ENCODE results near the gene TRPM8.
A peak's percentile ranks its signal among the peaks of the same experiment; 100 is the strongest.

Gene TRPM8

DNA sequence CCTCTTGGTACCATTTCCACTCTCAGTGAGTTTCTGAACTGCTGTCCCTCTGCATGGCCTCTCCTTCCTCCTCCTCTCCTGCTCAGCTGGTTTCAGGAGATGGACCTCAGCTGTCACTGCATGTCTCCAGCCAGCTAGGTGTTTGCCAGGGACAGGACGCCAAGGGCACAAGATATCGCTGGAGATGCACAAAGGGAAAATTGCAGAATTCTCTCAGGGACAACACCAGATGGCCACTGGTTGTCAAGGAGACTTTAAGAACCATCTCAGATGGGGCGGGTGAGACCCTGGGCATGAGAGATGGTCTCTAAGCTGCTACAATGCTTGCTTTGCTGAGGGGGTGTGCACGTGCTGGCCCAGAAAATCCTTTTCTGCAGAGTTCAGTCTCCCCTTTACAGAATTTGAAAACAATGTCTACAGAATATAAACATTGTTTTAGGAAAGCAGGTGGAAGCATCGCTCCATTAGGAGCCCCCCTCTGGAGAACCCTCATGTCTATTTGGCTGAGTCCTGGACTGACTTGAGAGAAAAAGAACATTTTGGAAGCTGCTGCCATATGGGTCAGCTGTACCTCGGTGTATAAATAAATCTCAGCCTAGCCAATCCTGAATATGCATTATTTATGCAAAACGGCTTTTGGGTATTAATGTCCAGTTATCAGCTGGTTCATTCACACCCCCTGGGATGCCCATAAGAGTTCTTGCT is 75.5 kb downstream of the TRPM8 start:
- no peak for DNase-seq
- intact Hi-C loops (cut with DNase I), result no loop called here

DNA sequence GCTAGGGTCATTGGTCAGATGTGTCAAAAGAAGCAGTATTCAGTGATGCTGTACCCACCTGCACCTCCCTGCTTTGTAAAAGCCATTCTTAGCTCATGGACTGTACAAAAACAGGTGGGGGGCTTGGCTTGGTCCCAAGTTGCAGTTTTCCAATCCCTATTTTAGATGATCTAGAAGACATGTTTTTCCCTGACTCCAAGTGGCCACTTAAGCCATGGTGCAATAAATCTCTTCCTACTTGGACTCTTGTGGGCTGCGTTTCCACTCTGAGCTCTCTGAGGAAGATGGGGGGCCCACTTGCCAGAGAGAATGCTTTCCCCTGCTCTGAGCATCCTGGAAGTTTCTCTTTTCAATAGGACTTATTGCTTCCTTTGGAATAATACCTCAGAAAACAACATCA is 76.3 kb downstream of the TRPM8 start:
- no peak for DNase-seq
- intact Hi-C loops (cut with DNase I), result no loop called here

DNA sequence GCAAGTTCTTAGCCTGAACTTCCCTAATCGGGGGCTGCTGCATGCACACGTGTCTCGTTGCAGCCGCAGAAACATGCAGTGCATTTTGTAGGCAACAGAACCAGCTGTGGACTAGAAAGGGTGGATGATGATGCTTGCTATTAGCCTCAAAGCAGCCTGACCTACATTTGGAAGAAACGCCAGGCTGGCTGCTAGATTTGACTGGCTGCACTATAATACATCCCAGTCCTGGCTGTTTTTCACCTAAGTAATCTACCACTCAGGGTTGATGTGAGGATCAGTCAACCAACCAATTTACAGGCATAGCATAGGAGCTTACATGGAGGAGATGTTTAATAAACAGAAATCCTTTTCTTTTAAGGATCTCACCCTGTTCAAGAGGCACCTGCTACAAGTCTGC is 77.0 kb downstream of the TRPM8 start:
- intact Hi-C loops (cut with DNase I), result no loop called here
- no peak for DNase-seq

DNA sequence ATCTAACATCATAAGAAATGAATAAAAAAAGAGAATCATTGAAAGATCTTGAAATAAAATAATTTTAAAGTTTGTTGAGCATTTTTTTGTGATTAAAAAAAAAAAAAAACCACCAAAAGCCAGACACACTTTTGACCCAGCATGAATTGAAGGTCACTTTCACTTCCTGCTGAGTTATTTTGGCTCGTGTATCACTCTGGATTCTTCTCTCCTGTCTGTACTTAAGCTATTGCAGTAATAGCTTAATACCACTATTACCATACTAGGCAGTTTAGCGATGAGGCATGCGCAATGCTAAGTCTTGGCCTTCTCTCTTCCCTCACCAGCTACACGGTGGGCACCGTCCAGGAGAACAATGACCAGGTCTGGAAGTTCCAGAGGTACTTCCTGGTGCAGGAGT is 78.8 kb downstream of the TRPM8 start:
- DNase-seq, result no peak

DNA sequence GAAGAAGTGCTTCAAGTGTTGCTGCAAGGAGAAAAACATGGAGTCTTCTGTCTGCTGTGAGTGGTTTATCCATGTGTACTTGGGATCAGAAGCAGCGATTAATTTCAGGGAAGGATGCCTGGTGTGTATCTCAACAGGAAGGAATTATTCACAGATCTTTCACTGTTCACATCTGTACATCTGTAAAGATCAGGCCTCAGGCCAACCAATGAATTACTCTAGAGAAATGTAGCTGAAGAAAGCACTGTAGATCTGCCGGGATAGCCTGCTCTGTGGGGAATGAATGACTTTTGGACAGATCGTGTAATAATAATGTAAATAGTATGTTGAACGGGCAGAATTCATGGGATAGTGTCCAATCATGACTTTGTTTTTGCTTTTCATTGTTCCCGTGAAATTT is 79.3 kb downstream of the TRPM8 start:
- DNase-seq, result no peak

More for the DNA sequence above, 78.8 kb downstream of the TRPM8 start:
- intact Hi-C loops (cut with DNase I), result no loop called here

DNA sequence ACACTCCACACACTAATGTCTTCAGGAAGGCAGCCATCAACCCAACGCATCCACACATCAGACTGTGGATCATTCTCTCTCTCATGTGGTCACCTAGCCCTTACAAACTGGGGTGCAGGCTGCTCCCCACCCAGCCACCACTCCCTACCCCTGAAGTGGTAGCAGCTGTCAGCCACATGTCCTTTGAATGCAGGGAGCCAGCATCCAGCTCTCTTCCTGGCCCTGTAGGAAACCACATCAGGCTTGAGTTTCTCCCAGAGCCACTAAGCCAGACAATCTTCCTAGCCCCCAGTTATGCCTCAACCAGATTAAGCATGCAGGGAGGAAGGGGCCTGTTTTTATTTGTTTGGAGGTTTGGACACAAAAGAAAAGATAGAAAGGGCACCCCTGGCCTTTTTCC is 80.5 kb downstream of the TRPM8 start:
- intact Hi-C loops (cut with DNase I), result no loop called here
- no peak for DNase-seq

More for the DNA sequence above, 79.3 kb downstream of the TRPM8 start:
- intact Hi-C loops (cut with DNase I), result no loop called here

DNA sequence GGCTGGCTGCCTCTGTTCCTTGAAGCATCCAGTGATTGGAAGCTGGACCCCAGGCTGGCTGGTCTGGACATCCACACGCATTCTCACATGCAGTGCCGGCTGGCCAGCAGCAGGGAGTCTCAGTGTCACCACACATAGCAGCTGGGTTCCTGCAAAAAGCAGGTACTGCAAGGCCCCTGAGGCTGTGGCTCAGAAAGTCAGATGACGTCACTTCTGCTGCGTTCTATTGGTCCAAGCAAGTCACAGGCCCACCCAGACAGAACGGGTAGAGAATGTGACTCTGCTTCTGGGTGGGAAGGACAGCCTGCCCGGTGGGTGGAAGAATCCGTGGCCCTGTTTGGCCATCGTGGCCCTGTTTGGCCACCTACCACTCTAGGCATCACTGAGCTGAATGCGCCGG is 82.0 kb downstream of the TRPM8 start:
- DNase-seq, result no peak
- intact Hi-C loops (cut with DNase I), result no loop called here

DNA sequence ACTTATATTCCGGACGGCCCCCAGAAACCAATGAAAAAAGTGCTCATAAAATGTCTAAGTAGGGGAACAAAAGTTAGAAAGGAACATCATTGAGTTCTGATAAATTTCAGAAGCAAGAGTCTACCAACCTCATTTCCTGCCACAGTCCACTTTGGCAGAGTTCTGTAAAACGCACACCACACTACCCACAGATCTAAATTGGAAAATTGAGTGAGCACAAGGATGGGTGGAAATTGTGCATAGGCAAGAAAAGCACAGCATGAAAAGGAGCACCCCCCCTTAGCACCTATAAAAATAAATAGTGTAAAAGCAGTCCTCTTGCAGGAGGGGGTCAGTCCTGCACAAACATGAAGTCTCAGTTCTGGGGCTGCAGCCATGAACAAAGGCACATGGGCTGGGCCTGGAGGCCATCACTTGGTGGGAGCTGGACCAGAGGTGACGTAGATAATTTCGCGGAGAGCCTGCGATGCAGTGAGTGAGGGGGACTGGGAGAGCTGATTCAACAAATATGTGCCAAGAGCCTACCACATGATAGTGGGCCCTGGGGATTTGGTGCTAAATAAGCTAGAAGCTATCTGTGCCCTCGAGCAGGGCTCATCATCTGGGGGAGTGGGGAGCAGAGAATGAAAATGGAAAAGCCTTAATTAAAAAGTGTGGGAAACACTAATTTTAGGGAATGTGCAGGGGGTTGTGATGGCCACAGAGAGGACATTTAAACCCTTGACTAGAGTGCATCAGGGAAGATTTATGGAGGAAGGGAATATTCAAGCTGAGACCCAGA is 84.4 kb downstream of the TRPM8 start:
- intact Hi-C loops (cut with DNase I), result no loop called here
- no peak for DNase-seq

DNA sequence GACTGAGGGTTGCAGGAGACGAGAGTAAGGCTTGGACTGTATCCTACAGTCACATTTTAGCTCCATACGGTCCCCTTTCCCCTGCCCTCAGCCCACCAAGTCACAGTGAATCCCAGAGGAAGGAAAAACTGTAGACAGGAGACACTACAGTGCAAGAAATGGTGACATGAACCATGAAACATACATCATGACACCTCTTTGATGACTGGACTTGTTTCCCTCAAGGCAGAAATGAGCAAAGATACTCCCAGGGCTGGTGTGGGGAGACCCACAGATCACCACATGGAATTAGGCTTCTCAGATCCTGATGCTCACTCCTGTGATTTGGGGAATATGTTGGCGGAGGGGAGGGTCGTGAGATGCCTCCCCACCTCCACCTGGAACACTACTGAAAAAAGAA is 85.1 kb downstream of the TRPM8 start:
- intact Hi-C loops (cut with DNase I), result no loop called here
- no peak for DNase-seq

DNA sequence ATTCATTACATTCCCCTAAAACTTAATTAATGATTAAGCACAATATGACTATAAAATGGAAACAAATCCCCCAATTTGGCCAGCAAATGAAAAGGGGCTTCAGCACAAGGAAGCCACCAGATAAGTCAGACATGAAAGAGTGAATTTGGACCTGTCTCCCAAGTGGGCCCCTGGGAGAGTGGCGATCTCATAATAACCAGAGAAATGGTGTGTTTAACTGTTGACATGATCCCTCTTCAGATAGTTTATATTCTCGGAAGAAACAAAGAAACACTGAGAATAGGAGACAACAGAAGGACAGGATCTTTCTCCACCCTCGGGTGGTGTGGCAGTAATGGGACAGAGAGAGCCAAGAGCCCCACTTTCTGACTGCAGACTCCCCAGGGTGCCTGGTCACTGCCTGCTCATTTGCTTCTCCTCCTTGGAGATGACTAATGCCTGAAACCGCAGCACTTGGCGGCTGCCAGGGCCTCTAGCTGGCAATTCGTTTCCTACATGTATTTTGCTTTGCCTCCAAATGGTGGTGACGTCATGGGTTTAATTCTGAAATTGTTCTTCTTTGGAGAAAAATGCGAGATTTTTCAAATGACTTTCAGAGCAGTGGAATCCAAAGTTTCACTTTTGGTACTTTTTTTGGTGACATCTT is 86.9 kb downstream of the TRPM8 start:
- DNase-seq, result peak in 1 of 42 donors; percentile 3
- intact Hi-C loops (cut with DNase I), result no loop called here

DNA sequence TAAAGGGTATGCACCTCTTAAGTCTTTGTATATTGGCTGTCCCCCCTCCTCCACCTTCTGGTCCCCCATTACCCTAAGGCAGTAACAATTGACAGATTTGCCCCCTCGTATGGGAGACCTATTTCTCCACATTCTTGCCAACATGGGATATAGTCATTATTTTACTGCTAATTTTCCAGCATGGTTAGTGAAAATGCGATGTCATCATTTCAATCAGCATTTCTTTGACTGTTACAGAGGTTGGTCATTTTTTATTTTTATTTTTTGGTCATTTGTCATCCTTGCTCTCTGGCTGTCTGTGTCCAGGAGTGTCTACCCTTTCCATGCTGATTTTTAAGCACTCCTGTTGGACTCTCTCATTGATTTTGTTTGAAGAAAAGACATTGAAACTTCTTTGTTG is 88.0 kb downstream of the TRPM8 start:
- no peak for DNase-seq
- intact Hi-C loops (cut with DNase I), result no loop called here

DNA sequence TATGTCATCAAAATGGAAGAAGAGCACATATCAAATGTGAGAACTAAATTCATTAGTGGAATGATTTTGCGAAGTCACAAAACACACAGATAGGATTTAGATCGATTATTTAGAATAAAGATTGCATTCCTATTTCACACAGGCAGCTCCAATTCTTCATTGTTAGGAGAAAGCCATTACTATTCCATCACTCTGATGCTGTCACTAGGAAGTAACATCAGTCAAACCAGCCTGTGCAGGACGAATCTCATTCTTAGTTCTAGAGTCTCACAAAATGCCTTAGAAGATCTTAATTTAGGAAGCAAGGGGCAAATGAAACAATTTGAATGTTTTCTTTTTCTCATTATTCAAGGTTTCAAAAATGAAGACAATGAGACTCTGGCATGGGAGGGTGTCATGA is 89.3 kb downstream of the TRPM8 start:
- intact Hi-C loops (cut with DNase I), result no loop called here
- no peak for DNase-seq

DNA sequence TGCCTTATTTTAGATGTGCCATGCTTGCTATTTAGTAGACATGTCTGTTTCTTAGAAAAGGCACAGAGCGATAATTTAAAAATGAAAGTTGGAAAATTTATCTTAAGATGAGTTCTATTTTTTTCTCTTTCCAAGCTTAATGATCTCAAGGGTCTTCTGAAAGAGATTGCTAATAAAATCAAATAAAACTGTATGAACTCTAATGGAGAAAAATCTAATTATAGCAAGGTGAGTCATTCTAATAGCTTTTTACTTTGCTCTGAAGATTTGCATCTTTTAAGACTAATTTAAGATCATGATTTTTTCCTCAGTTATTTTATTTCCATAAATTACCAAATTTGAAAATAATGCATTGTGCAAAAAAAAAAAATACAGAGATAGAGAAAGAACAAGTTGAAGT is 97.3 kb downstream of the TRPM8 start:
- DNase-seq, result no peak
- intact Hi-C loops (cut with DNase I), result no loop called here

DNA sequence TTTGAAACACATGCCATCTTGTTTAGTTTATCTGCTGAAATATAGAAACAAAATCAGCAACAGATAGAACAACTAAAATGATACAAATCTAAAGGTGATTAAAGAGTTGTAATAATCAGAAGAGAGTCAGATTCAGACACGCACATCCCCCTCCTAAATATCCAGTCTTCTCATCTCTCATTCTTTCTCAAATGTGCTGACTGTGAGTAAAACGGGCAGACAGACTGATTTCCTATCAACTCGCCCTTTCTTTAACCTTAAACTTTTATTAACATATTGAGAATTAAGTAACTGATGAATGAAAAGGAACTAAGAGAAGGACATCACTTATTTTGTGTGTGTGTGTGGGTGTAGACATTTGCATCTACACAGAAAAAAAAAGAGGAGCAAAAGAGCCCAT is 98.7 kb downstream of the TRPM8 start:
- intact Hi-C loops (cut with DNase I), result no loop called here
- no peak for DNase-seq

DNA sequence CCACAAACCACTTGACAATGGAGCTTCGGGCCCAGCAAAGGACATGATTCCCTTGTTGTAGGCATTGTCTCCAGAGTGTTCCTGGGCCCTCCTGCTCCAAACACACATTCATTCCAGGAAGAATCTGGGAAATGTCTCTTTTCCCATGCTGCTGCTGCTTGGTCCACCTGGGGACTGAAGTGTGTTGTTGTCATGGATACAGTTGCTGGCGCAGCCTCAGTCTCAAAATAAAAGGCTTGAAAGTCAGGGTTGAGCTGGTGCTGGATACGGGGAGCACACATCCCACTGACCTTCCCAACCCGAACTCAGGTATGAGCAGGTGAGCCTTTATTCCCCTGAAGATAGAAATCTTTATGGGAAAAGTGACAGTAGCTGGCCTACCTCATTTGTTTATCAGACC is 102.7 kb downstream of the TRPM8 start:
- no peak for DNase-seq
- intact Hi-C loops (cut with DNase I), result no loop called here

DNA sequence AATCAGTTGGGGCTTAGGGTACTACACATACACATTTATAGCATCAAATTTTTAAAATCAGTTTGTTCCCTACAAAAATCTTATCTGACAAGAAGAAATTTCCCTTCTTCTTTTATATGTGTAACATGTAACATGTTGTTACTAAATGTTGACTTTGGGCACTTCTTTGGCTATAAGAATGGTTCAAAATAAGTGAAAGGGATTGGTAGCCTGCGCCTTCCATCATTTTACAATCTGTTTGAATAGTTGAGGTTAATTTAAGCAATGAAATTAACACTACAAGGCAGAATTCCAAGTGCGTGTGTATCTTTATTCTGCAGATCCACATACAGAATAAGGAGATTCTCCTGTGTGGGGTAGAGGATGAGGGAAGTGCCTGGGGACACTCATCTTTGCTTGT is 103.2 kb downstream of the TRPM8 start:
- intact Hi-C loops (cut with DNase I), result no loop called here
- DNase-seq, result no peak

DNA sequence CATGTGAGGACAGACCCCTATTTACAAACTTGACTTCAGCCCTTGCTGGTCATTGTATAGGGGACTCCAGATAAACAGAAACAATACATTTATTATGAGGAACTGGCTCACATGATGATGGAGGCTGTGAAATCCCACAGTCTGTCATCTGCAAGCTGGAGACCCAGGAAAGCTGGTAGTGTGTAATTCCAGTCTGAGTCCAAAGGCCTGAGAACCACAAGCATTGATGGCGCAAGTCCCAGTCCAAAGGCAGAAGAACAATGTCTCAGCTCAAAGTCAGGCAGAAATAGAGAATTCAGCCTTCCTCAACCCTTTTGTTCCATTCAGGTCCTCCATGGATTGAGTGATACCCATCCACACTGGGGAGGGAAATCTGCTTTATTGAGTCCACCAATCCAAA is 105.3 kb downstream of the TRPM8 start:
- DNase-seq, result no peak
- intact Hi-C loops (cut with DNase I), result no loop called here

DNA sequence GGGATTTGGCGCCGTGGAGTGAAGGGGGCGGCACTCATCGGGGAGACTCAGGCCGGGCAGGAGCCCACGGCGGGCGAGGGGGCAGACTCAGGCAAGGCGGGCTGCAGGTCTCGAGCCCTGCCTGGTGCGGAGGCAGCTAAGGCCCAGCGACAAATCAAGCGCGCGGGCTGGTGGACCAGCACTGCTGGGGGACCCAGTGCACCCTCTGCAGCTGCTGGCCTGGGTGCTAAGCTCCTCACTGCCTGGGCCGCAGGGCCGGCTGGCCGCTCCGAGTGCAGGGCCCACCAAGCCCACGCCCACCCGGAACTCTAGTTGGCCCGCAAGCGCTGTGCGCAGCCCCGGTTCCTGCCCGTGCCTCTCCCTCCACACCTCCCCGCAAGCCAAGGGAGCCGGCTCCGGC is 107.1 kb downstream of the TRPM8 start:
- no peak for DNase-seq
- intact Hi-C loops (cut with DNase I), result no loop called here

DNA sequence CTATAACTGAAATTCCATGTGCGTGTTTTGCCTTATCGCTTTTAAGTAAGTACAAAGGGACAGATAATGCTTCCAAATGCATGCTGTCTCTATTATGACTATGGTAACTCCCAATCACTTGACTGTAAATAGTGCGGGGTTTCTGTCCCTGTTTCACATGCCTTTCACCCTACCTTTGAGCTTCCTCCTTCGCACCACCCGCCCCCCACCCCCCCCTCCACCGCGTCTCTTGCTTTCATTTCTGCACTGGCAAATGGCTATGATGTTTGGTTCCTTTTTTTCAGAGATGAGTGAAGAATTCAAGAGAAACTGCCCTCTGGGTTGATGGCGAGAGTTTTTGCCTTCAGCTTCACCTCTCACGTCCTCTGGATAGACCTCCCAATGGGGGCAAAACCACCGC is 108.3 kb downstream of the TRPM8 start:
- intact Hi-C loops (cut with DNase I), result no loop called here
- DNase-seq, result no peak

DNA sequence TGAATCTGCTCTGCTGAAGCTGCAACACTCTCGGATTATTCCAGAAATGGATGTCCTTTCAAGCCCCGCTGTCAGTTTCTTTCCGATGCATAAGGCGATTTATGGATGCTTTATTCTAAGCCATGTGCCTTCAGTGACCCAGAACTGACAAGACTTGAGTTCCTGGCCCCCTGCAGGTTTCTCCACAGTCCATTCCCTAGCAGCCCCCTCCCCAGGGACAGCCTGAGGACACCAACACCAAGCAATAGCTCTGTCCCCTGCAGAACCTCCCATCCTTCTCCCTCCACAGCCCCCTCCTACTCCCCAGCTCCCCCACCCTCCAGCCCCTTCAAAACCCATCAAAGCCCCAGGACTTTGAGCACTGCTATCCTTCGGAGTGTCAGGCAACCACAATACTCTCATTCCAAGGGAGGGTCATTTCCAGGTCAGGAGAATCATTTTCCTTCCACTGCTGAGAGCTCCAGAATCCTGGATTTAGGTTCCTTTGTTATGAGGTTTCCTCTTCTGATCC is 108.8 kb downstream of the TRPM8 start:
- no peak for DNase-seq
- intact Hi-C loops (cut with DNase I), result no loop called here

Measured in head of caudate nucleus (tissue), 42 donors.